Mesenchymal stem cell (in vitro differentiated cells and primary cell): ENCODE data around the gene CLDN7.
A peak's percentile ranks its signal among the peaks of the same experiment; 100 is the strongest.

Source experiments
- DNase-seq: peaks from one replicate; pipeline ENCODE4 v3.0.0-alpha.2; 2013
- H2AFZ ChIP-seq: one replicate; pipeline ENCODE4 v1.6.1; 2013; ENCODE audit warnings: low read depth, mild to moderate bottlenecking, control low read depth, inconsistent platforms, low read length, moderate library complexity
- H2AK5ac ChIP-seq: 2 replicates; pipeline ENCODE4 v1.6.1; 2013; ENCODE audit warnings: low read length, moderate library complexity, mild to moderate bottlenecking, inconsistent platforms; ENCODE audit not compliant: severe bottlenecking
- H2BK120ac ChIP-seq: one replicate; pipeline ENCODE4 v1.6.1; 2013; ENCODE audit warnings: low read depth, mild to moderate bottlenecking, inconsistent platforms, low read length, moderate library complexity
- H2BK12ac ChIP-seq, 2 experiments: one replicate each; pipeline ENCODE4 v1.6.1; 2013; ENCODE audit warnings: inconsistent platforms in 2 of 2, low read length in 2 of 2, mild to moderate bottlenecking in 2 of 2, moderate library complexity in 2 of 2, control low read depth in 1 of 2
- H2BK15ac ChIP-seq: one replicate; pipeline ENCODE4 v1.6.1; 2013; ENCODE audit warnings: mild to moderate bottlenecking, low read depth, inconsistent platforms; ENCODE audit not compliant: poor library complexity, severe bottlenecking
- H2BK5ac ChIP-seq: 2 replicates; pipeline ENCODE4 v1.6.1; 2013; ENCODE audit warnings: low read depth, mild to moderate bottlenecking, low read length, control low read depth, inconsistent platforms; ENCODE audit not compliant: poor library complexity, severe bottlenecking
- H3K14ac ChIP-seq, 2 experiments: one replicate each; pipeline ENCODE4 v1.6.1; 2013; ENCODE audit warnings: inconsistent platforms in 2 of 2, low read length in 2 of 2, control low read depth in 1 of 2, mild to moderate bottlenecking in 1 of 2, moderate library complexity in 1 of 2
- H3K18ac ChIP-seq, 2 experiments: one replicate each; pipeline ENCODE4 v1.6.1; 2013; ENCODE audit warnings: inconsistent platforms in 2 of 2, low read length in 2 of 2, control low read depth in 1 of 2, low read depth in 1 of 2, mild to moderate bottlenecking in 1 of 2
- H3K23ac ChIP-seq, 2 experiments: one replicate each; pipeline ENCODE4 v1.6.1; 2013; ENCODE audit warnings: inconsistent platforms in 2 of 2, low read length in 2 of 2, mild to moderate bottlenecking in 2 of 2, moderate library complexity in 2 of 2, control low read depth in 1 of 2
- H3K27ac ChIP-seq: 2 replicates; pipeline ENCODE4 v1.5.1; 2013; ENCODE audit warnings: mild to moderate bottlenecking, moderate library complexity, low read length, control low read depth, inconsistent platforms; ENCODE audit not compliant: poor library complexity, severe bottlenecking
- H3K27me3 ChIP-seq, 2 experiments: 2 replicates each; pipeline versions ENCODE4 v1.6.1 to v1.7.0; 2013; ENCODE audit warnings: low read length in 2 of 2, mild to moderate bottlenecking in 2 of 2, moderate library complexity in 2 of 2, control low read depth in 1 of 2, inconsistent platforms in 1 of 2; ENCODE audit not compliant: control insufficient read depth in 1 of 2, insufficient read depth in 1 of 2
- H3K36me3 ChIP-seq, 2 experiments: 2 replicates each; pipeline versions ENCODE4 v1.6.1 to v1.7.0; 2013; ENCODE audit warnings: low read length in 2 of 2, control low read depth in 1 of 2, inconsistent platforms in 1 of 2, low read depth in 1 of 2, mild to moderate bottlenecking in 1 of 2; ENCODE audit not compliant: insufficient read depth in 2 of 2, control insufficient read depth in 1 of 2
- H3K4ac ChIP-seq, 2 experiments: one replicate each; pipeline ENCODE4 v1.6.1; 2013; ENCODE audit warnings: inconsistent platforms in 2 of 2, low read length in 2 of 2, mild to moderate bottlenecking in 2 of 2, moderate library complexity in 2 of 2, control low read depth in 1 of 2, low read depth in 1 of 2
- H3K4me1 ChIP-seq: 2 replicates; pipeline ENCODE4 v1.6.1; 2013; ENCODE audit warnings: low read depth, low read length, control low read depth; ENCODE audit not compliant: control insufficient read depth, insufficient read depth
- H3K4me2 ChIP-seq: 2 replicates; pipeline ENCODE4 v1.6.1; 2013; ENCODE audit warnings: low read length, mild to moderate bottlenecking, inconsistent platforms; ENCODE audit not compliant: poor library complexity, severe bottlenecking
- H3K4me3 ChIP-seq, 2 experiments: 2 replicates each; pipeline versions ENCODE4 v1.5.1 to v1.7.0; 2013; ENCODE audit warnings: low read length in 2 of 2, mild to moderate bottlenecking in 2 of 2, control low read depth in 1 of 2, low read depth in 1 of 2; ENCODE audit not compliant: insufficient read depth in 1 of 2
- H3K79me1 ChIP-seq: replicated peaks from 2 replicates; pipeline ENCODE4 v1.6.1; 2013; ENCODE audit warnings: mild to moderate bottlenecking, control low read depth, low read length, inconsistent platforms; ENCODE audit not compliant: poor library complexity, severe bottlenecking
- H3K9ac ChIP-seq: 2 replicates; pipeline ENCODE4 v1.7.0; 2013; ENCODE audit warnings: mild to moderate bottlenecking, low read length, moderate library complexity
- H3K9me3 ChIP-seq: 2 replicates; pipeline ENCODE4 v1.7.0; 2013; ENCODE audit warnings: mild to moderate bottlenecking, low read length; ENCODE audit not compliant: control insufficient read depth
- H4K8ac ChIP-seq: one replicate; pipeline ENCODE4 v1.6.1; 2013; ENCODE audit warnings: inconsistent platforms, mild to moderate bottlenecking, low read length, moderate library complexity
- H4K91ac ChIP-seq: one replicate; pipeline ENCODE4 v1.6.1; 2013; ENCODE audit warnings: mild to moderate bottlenecking, low read length, inconsistent platforms
- WGBS: methylation state at CpG from one replicate; pipeline ENCODE4 v1.1.7; 2013; ENCODE audit warnings: mixed read lengths; 5-methylcytosine and 5-hydroxymethylcytosine counted together

Gene CLDN7

DNA sequence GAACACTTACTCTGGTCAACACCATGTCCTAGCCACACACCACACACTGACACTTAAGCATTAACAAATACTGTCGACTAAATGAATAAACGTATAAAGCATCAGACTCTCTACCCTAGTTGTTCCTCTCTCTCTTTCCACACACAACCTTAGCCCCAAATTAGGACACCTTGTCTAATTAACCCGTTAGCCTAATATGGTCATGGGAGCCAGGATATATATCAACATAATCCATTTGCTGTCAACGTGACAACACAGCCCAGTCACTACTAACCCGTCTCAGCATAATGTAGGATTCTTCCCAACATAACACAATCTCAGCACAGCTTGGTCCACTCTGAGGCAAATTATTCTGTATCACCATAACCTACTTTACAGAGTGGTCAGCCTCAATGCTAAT lies 30.2 kb downstream of the CLDN7 start:
- Histone ChIP-seq H2BK5ac (no peak overlapping the region), H3K4me2 (no peak overlapping the region), H3K18ac (no peak overlapping the region), H4K8ac (no peak overlapping the region), H2AK5ac (no peak overlapping the region), H2BK15ac (no peak overlapping the region), H3K27ac (no peak overlapping the region), H3K36me3 (peaks cover 59 to 62% of the 10 kb centered on the region in 2 experiments), H3K4ac (no peak overlapping the region), H3K79me1 (peaks cover 22% of the 10 kb centered on the region), H3K14ac (no peak overlapping the region), H2AFZ (no peak overlapping the region), H2BK120ac (no peak overlapping the region), H3K9me3 (no peaks in the 10 kb centered on the region), H3K4me3 (peak overlapping the region in 1 of 2 experiments; percentile 99), H3K27me3 (no peaks in the 10 kb centered on the region), H3K9ac (peak overlapping the region; percentile 10), H3K4me1 (peaks cover 33% of the 10 kb centered on the region), H2BK12ac (no peak overlapping the region), H3K23ac (no peak overlapping the region), H4K91ac (no peak overlapping the region)
- no peak for DNase-seq
- 74% methylated on average over 5 of the region's 5 CpGs for WGBS

GRCh38 chr17:7229504-7229903 lies 32.8 kb downstream of the CLDN7 start:
- Histone ChIP-seq H3K9ac (no peak overlapping the region), H3K14ac (no peak overlapping the region), H3K79me1 (peaks cover 29% of the 10 kb centered on the region), H3K4ac (no peak overlapping the region), H2BK120ac (no peak overlapping the region), H3K27ac (no peak overlapping the region), H4K8ac (no peak overlapping the region), H2BK15ac (no peak overlapping the region), H2BK12ac (no peak overlapping the region), H3K9me3 (no peaks in the 10 kb centered on the region), H2BK5ac (no peak overlapping the region), H3K4me2 (no peak overlapping the region), H2AK5ac (no peak overlapping the region), H3K27me3 (no peaks in the 10 kb centered on the region), H3K36me3 (peaks cover 57 to 62% of the 10 kb centered on the region in 2 experiments), H2AFZ (no peak overlapping the region), H4K91ac (no peak overlapping the region), H3K4me1 (peaks cover 27% of the 10 kb centered on the region), H3K4me3 (no peak overlapping the region), H3K18ac (no peak overlapping the region), H3K23ac (no peak overlapping the region)
- WGBS: 97% methylated on average over 19 of the region's 19 CpGs
- DNase-seq: no peak

- H3K18ac ChIP-seq: no peak overlapping the region
- no peak overlapping the region for H2BK15ac ChIP-seq
- H3K4me1 ChIP-seq: peaks cover 31% of the 10 kb centered on the region
- H3K9me3 ChIP-seq: no peaks in the 10 kb centered on the region
- H2BK12ac ChIP-seq: no peak overlapping the region
- no peak overlapping the region for H3K14ac ChIP-seq
- no peak overlapping the region for H3K9ac ChIP-seq
- peaks cover 60 to 67% of the 10 kb centered on the region in 2 experiments for H3K36me3 ChIP-seq
- DNase-seq: no peak
- H3K4me3 ChIP-seq: no peak overlapping the region
- 99% methylated on average over 14 of the region's 14 CpGs for WGBS
- H2AK5ac ChIP-seq: no peak overlapping the region
- no peak overlapping the region for H3K27ac ChIP-seq
- peaks cover 29% of the 10 kb centered on the region for H3K79me1 ChIP-seq
- no peak overlapping the region for H3K4me2 ChIP-seq
- no peak overlapping the region for H3K4ac ChIP-seq
- no peak overlapping the region for H2AFZ ChIP-seq
- no peaks in the 10 kb centered on the region for H3K27me3 ChIP-seq
- H4K8ac ChIP-seq: no peak overlapping the region
- no peak overlapping the region for H2BK5ac ChIP-seq
- H4K91ac ChIP-seq: no peak overlapping the region
- no peak overlapping the region for H3K23ac ChIP-seq
- no peak overlapping the region for H2BK120ac ChIP-seq
Observed at GRCh38 chr17:7228920-7229319, 33.4 kb downstream of the CLDN7 start.

DNA sequence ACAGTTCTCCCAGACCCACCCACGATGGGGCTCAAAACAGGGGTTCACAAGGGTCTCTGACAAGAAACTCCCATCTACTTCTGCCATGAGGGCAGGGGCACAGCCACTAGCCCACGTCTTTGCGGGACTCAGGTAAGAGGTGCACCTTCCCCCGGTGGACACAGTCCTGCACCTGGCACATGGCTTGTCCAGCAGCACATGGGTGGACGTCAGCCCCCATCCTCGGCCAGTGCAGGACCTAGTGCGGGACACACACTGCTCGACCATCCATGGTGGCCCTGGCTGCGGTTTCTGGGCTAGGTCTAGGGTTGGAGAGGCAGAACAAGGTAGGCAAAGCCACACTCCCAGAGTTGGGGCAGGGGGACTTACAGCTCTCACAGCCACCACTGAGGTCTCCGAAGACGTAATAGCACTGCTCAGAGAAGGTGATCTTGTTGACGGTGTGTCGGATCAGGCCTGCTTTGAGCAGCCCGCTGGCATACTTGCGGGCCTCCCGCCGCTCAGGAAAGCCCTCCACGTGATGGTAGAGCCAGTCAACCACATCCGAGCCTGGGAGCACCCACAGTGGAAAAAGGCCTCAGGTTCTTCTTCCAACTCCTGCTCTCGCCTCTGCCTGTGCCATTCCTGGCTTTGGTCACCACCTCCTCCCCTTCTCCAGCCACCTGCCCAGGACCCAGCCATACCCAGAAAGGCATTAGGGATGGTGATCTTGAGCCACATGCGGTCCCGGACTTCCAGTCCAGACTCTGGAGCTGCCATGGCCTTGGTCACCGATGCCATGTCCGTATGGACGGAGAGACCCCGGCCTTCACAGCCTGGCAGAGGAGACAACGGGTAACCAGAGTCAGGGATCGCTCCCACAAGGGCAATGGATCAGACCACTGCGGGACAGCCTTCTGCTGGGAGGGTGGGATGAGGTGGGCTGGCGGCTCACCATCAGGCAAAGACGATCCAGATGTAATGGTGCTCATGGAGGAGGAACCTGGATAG lies 35.3 kb downstream of the CLDN7 start:
- WGBS: 97% methylated on average over 31 of the region's 31 CpGs
- H2BK5ac ChIP-seq: no peak overlapping the region
- no peak overlapping the region for H2AFZ ChIP-seq
- no peak overlapping the region for H3K23ac ChIP-seq
- no peak overlapping the region for H2BK15ac ChIP-seq
- no peak overlapping the region for H4K91ac ChIP-seq
- peaks cover 45% of the 10 kb centered on the region for H3K4me1 ChIP-seq
- H3K27ac ChIP-seq: no peak overlapping the region
- no peak overlapping the region for H3K18ac ChIP-seq
- peaks cover 32% of the 10 kb centered on the region for H3K79me1 ChIP-seq
- no peak overlapping the region for H2BK120ac ChIP-seq
- no peaks in the 10 kb centered on the region for H3K27me3 ChIP-seq
- no peak overlapping the region for H3K14ac ChIP-seq
- H3K4me3 ChIP-seq: no peak overlapping the region
- no peak overlapping the region for H3K4me2 ChIP-seq
- no peak overlapping the region for H2BK12ac ChIP-seq
- no peak overlapping the region for H4K8ac ChIP-seq
- H2AK5ac ChIP-seq: no peak overlapping the region
- peaks cover 79 to 86% of the 10 kb centered on the region in 2 experiments for H3K36me3 ChIP-seq
- H3K9ac ChIP-seq: no peak overlapping the region
- H3K4ac ChIP-seq: no peak overlapping the region
- no peaks in the 10 kb centered on the region for H3K9me3 ChIP-seq
- DNase-seq: no peak
